Left lobe of liver (tissue), 2 donors: ENCODE measurements around the gene PSMD1. TPM values are rescaled to one million over a fixed set of nuclear protein-coding genes. Genes with fewer than 3 reads are reported as not detected.
A peak's percentile ranks its signal among the peaks of the same experiment; 100 is the strongest.

Source experiments
- ATAC-seq: fragments of 200-7000 bp; cut with Tn5 transposase; one replicate; pipeline ENCODE4 v1.9.1; 2020; ENCODE audit warnings: mild to moderate bottlenecking, moderate library complexity
- DNase-seq: peaks from one replicate; pipeline ENCODE4 v3.0.0-alpha.2; 2020; ENCODE audit warnings: low spot score
- total RNA-seq: library from RNA; stranded (reverse); gene quantifications from one replicate; pipeline ENCODE4 v1.2.1, GENCODE V29; 2021
- donor health status: DM: no; HTN: no; CAD: no; lungs with moderate emphysema.
- donor health status: DM: no; HTN: yes; CAD: no.

Gene PSMD1
- total RNA-seq, 1 donor from 2014 or later, result 41.3 TPM

DNA sequence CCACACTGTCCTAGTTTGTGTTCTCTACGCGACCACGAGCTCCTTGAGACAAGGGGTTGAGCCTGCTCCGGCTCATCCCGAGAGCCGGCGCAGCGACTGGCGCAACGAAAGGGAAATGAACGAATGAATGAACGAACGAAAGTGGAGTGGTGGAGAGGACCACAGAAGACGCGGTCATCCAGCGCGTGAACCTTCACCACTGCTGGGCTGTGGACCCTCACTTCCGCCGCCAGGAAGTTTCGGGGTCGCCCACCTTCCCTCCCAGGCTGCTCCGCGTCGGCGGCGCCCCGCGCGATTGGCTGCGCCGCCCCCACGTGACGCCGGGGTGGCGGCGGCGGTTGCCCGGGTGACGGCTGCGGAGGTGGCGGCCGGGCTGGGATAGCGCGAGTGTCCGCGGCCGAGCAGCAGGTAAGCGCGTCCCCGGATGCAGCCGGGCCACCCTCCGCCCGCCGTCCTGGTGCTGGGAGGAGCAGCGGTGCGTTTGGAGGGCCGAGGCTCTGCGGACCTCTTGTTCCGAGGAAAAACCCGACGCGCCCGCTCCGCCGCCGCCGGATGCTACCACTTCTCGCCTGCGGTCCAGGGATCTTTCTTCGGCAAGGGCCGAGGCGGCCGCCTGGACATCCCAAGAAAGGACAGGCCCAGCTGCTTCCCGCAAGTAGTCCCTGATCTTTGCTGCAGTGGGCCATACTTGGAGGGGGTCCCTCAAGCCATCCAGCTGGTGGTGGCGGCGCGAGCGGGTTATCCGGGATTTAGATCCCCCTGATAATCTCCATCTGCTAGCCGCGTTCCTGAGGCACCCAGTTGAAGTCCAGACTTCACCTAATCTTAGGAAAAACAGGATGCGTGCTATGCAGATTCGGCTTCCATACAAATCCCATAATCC, 141.9 kb downstream of the PSMD1 start, which contains the start of gene ARMC9:
TSS of gene ARMC9 (plus strand) at position 341 of the 883 bp plus-strand sequence. CDS start 7,608 bp downstream, outside the sequence.
- ATAC-seq (peak; percentile 98), DNase-seq (peak; percentile 81)

GRCh38 chr2:231199219-231199618, 142.6 kb downstream of the PSMD1 start:
- no peak for DNase-seq
- no peak for ATAC-seq

GRCh38 chr2:231200805-231201474, 144.3 kb downstream of the PSMD1 start:
- ATAC-seq (no peak), DNase-seq (no peak)

GRCh38 chr2:231201475-231201814, 144.8 kb downstream of the PSMD1 start:
- ATAC-seq (no peak), DNase-seq (no peak)

DNA sequence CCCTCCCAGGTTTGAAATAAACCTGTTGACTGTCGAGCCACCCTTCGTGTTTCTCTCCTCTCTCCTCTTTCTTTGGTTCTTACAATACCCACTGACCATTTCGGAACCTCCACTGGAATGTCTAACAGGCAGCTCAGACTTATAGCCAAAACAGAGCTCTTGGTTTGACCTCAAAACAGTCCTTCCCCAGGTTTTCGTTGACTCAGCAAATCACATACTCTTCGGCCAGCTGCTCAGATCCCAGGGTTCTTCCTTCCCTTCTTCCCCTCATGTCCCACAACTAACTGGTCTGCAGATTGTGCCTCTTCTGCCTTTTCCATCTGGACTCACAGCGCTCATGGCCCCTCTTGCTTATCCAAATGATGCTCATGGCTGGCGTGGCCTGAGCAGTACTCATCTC, 146.4 kb downstream of the PSMD1 start:
- DNase-seq, result no peak
- no peak for ATAC-seq

DNA sequence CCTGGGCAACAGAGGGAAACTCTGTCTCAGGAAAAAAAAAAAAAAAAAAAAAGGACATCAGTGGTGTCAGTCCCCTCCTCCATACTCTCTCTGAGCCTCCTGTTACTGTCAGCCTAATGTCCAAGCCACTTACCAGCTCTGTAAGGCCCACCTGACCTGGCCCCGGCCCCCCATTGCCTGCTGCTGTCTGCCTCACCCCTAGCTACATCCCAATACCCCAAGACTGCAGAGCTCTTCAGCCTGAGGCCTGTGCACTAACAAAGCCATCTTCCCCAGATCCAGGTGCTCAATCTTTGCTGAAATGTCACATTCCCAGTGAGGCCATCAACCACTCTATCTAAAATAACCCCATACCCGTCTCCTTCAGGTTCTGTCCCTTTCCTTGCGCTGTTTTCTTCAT, 147.5 kb downstream of the PSMD1 start:
- no peak for DNase-seq
- no peak for ATAC-seq

GRCh38 chr2:231204581-231204980, 147.9 kb downstream of the PSMD1 start:
- DNase-seq (no peak), ATAC-seq (no peak)

DNA sequence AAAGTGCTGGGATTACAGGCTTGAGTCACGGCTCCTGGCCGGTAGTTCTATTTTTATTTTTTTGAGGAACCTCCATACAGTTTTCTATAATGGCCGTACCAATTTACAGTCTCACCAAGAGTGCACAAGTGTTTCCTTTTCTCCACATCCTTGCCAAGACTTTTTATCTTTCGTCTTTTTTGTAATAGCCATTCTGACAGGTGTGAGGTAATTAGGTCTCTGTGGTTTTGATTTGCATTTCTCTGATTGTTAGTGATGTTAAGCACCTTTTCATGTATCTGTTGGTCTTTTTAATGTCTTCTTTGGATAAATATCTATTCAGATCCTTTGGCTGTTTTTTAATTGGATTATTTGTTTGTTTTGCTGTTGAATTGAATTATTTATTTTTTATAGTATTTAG, 151.1 kb downstream of the PSMD1 start:
- ATAC-seq, result no peak
- no peak for DNase-seq

DNA sequence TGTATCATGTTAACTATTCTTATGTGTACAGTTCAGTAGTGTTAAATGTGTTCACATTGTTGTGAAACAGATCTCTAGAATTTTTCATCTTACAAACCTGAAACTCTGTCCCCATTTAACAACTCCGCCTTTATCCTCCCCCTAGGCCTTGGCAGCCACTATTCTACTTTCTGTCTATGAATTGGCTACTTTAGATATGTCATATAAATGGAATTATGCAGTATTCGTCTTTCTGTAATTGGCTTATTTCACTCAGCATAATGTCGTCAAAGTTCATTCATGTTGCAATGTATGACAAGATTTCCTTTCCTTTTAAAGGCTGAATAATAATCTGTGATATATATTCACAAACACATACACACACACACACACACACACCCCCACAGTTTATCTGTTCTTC, 154.1 kb downstream of the PSMD1 start:
- ATAC-seq (no peak), DNase-seq (no peak)

DNA sequence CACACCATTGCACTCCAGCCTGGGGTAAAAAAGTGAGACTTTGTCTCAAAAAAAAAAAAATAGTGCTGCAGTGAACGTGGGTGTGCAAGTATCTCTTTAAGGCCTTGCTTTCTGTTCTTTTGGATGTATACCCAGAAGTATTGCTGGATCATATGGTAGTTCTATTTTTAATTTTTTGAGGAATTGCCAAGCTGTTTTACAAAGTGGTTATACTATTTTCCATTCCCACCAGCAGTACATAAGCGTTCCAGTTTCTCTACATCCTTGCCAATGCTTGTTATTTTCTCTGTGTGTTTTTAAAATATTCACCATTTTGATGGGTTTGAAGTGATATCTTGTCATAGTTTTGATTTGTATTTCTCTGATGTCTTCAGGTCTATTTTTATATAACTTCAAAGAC, 154.8 kb downstream of the PSMD1 start:
- ATAC-seq, result no peak
- DNase-seq, result no peak

DNA sequence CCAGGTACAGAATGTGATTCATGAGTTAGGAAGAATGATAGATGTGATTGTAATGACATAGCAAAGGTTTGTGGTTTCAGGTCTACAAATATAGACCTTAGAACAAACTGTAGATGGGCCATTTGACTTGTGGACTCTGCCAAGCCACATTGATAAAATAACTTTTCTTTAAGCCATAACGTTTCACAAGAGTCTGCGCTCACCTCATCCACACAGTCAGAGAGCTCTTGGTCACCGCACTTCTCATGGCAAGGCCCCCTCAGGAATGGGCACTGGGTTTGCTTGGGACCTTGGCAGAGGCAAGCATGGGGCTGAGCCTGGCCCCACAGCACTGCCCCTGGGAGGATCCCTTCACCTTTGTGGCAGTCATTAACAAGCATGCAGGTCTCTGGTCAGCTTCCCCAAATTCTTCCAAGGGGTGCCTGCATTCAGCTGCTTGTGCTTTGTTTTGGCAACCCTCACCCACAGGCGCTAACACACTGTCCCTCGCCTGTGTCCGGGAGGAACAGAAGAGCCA, 155.7 kb downstream of the PSMD1 start:
- DNase-seq, result no peak
- no peak for ATAC-seq

GRCh38 chr2:231213931-231214642, 157.4 kb downstream of the PSMD1 start:
- DNase-seq, result no peak
- peak; percentile 39 for ATAC-seq

DNA sequence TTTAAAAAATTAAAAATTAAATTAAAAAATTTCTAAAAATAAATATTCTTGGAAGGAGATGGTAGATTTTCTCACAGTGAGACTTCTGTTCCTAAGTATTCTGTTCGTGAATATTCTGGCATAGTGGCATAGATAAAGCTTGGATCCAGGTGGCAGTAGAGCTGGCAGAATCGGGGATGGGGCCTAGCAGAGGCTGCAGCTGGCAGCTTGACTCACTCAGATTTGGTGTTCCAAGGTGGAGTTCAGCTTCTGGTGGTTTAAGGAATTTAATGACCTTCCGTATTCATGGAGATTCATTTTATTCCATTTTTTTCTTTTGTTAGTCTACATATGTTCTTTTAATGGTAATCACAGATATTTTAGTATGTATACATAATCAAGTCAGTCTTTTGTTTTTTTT, 161.7 kb downstream of the PSMD1 start:
- DNase-seq, result no peak
- ATAC-seq, result no peak

GRCh38 chr2:231219289-231219688, 162.6 kb downstream of the PSMD1 start:
- DNase-seq (no peak), ATAC-seq (no peak)

GRCh38 chr2:231221761-231222160, 165.1 kb downstream of the PSMD1 start:
- ATAC-seq (no peak), DNase-seq (no peak)

Other genes starting within 250 kb of the PSMD1 start
- 14.2 TPM for gene ITM2C, start 191.9 kb upstream of the PSMD1 start, total RNA-seq
- gene GPR55, start 131.6 kb upstream of the PSMD1 start, total RNA-seq, result not detected
- not detected for gene SPATA3, start 60.7 kb upstream of the PSMD1 start, total RNA-seq
- gene C2orf72, start 19.3 kb upstream of the PSMD1 start, total RNA-seq, result 125 TPM
- 0.35 TPM for gene HTR2B, start 68.2 kb downstream of the PSMD1 start, total RNA-seq
- 1.9 TPM for gene ARMC9, start 141.8 kb downstream of the PSMD1 start, total RNA-seq